Measurements from ENCODE around the gene TXNDC5. TPM values are rescaled to one million over a fixed set of nuclear protein-coding genes. Genes with fewer than 3 reads are reported as not detected.

Gene TXNDC5
- total and polyA plus RNA-seq, 2 experiments from 2014 or later: 42.9 to 210 TPM

- Histone ChIP-seq H3K4me3 (no peak overlapping the region), H3K36me3 (ENCODE audit: insufficient read depth) (peaks cover 19% of the 10 kb centered on the region), H3K9me2 (ENCODE audit: insufficient read depth) (no peaks in the 10 kb centered on the region), H3K4me1 (ENCODE audit: insufficient read depth) (no peaks in the 10 kb centered on the region), H3K79me2 (replicated peaks; ENCODE audit: insufficient read depth) (peaks cover 29% of the 10 kb centered on the region), H4K20me1 (replicated peaks; ENCODE audit: insufficient read depth) (peaks cover 24% of the 10 kb centered on the region; the same call in 1 of the 2 replicates), H2AFZ (no peak overlapping the region), H3K4me2 (no peak overlapping the region), H3K27ac (ENCODE audit: low read depth) (no peak overlapping the region), H3K27me3 (ENCODE audit: insufficient read depth) (no peaks in the 10 kb centered on the region), H3F3A (replicated peaks; ENCODE audit: low read depth) (no peaks in the 10 kb centered on the region)
- H3K27me3 Mint-ChIP-seq (ENCODE audit: insufficient read depth, low read depth, poor library complexity): peaks cover 3% of the 10 kb centered on the region
- TF ChIP-seq EZH2 (IDR thresholded peaks at IDR 0.05; ENCODE audit: low read depth, unreplicated experiment) (no peak), JUNB (IDR thresholded peaks at IDR 0.05; ENCODE audit: unreplicated experiment) (no peak), STAT1 (IDR thresholded peaks at IDR 0.05; ENCODE audit: unreplicated experiment) (no peak), CTCF (conservative IDR thresholded peaks at IDR 0.05; ENCODE audit: low read depth in 2 of 2) (no peak), ETS1 (IDR thresholded peaks at IDR 0.05) (no peak), ZNF462 (CRISPR knock-in tag; IDR thresholded peaks at IDR 0.05) (no peak), ZNF114 (CRISPR knock-in tag; IDR thresholded peaks at IDR 0.05) (no peak), POLR2AphosphoS5 (IDR thresholded peaks at IDR 0.05; ENCODE audit: low read depth) (no peak), CREB1 (CRISPR knock-in tag; IDR thresholded peaks at IDR 0.05; ENCODE audit: low read depth) (no peak), EZH2phosphoT487 (IDR thresholded peaks at IDR 0.05; ENCODE audit: unreplicated experiment) (no peak), REST (IDR thresholded peaks at IDR 0.05; ENCODE audit: unreplicated experiment) (no peak), ZNF331 (CRISPR knock-in tag; IDR thresholded peaks at IDR 0.05; ENCODE audit: low read depth) (no peak), NANOG (IDR thresholded peaks at IDR 0.05; ENCODE audit: borderline replicate concordance) (no peak)
- no peak overlapping the region for H3K4me3 Mint-ChIP-seq
- no peaks in the 10 kb centered on the region for H3K4me1 Mint-ChIP-seq
- H3K27ac Mint-ChIP-seq: no peak overlapping the region
- H3K36me3 Mint-ChIP-seq (ENCODE audit: low read depth): peaks cover 89% of the 10 kb centered on the region
- H3K9me3 Mint-ChIP-seq: no peaks in the 10 kb centered on the region
- DNase-seq (ENCODE audit: low spot score) (no peak), ATAC-seq (no peak)
These were observed 9.5 kb downstream of the TXNDC5 start for GRCh38 chr6:7901056-7901455.

All from GM23338 (cell line).